Fibroblast of skin of left quadriceps (primary cell): ENCODE data around the gene PARP8.

Source experiments
- DNase-seq, 2 experiments: peaks; one replicate each; pipeline ENCODE4 v3.0.0-alpha.2; 2013; ENCODE audit warnings: low read depth in 2 of 2

Gene PARP8

DNA sequence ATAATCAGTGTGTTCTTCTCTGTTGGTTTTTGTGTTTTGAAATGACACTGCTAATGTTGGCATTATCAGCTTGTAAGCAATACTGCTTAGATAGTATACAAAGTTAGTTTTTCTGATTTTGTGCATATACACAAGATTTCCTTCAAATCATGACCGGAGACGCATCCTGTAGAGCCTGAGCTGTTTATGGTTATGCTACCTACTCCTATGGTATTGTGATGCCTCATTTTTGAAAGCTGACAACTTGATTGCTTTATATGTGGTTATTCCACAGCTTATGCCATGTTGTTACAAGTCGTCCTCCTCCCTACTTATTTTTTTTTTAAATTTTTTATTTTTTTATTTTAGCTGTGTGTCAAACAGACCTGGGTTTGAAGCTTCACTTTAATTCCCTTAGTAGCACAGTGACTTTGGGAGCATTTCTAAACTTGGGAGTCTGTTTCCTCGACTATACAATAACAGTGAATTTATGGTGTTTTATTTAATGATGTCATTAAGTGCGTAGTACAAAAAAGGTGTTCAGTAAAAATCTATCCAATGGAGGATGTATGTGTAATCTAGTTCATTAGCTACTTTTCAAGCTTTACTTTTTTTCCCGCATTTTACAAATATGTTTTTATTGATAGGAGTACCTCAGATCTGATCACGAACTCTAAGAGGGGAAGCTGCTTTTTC, 59.5 kb downstream of the PARP8 start:
- DNase-seq = no peak

DNA sequence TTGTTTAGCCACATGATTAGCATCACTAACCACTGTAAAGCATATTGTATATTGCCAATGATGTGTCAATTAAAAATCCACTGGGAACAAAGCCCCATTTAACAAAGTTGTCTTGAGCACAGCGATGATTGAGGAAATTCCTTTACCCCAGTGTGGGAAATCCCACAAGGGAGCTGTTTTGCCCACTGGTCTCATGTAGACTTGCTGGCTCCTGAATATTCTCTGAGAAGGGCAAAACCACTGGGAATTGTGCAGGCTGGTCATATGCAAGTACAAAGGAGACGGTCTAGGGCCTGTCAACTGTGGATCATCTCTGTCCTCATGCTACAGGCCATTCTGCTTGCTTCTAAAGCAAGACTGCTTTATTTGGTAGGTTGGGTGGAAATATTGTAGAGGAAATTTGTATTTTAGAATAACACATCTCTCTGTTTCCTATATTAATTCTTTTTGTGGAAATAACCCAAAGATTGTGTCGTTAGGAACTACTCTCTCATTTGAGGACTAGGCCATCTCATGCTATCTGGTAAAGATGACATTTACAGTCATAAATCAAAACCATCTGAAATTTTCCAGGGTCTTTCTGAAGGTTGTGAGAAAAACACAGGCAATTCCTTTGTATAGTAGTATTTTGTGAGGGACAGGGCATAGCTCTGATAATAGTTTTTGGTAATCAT, 60.2 kb downstream of the PARP8 start:
- no peak for DNase-seq

DNA sequence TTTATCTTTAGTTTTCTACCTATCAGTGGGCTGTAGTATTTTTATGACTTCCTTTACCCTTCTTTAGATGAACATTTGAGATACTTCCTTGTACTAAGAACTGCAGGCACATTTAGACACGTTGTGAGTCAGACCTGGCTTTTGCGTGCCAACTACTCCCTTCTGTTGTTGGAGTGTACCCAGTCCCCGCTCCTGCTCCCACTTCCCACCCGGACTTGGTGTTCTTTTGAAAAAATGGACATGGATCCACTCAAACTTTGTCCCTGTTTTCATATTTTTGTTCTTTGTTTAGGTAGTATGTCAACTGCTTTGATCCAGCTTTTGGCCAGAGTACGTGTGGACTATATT, 60.7 kb downstream of the PARP8 start:
- no peak for DNase-seq

DNA sequence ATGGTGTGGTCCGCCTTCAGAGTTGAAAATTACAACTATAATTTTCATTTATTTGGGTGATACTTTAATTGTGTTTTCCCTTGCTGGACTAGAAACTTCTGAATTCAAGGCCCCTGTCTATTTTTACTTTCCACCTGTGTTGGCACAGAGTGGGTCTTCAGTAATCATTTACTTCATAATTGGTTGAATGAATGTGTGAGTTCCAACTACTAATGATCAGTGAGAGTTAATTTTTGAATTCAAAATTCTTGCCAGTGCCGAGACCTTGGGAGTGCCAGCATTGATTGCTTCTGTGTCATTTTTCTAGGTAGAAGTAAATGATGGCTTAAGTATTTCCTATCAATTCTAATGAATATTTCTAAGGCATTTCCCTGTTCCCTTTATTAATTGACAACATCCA, 61.4 kb downstream of the PARP8 start:
- no peak for DNase-seq

DNA sequence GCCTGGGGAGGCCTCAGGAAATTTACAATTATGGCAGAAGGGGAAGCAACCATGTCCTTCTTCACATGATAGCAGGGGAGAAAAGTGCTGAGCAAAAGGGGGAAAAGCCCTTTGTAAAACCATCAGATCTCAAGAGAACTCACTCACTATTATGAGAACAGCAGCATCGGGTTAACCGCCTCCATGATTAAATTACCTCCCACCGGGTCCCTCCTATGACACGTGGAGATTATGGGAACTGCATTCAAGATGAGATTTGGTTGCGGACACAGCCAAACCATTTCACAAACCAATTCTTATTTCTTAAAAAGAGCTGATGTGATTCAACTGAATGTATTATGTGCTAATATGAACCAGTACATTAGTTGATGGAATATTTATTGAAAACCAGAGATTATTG, 63.9 kb downstream of the PARP8 start:
- DNase-seq = no peak

DNA sequence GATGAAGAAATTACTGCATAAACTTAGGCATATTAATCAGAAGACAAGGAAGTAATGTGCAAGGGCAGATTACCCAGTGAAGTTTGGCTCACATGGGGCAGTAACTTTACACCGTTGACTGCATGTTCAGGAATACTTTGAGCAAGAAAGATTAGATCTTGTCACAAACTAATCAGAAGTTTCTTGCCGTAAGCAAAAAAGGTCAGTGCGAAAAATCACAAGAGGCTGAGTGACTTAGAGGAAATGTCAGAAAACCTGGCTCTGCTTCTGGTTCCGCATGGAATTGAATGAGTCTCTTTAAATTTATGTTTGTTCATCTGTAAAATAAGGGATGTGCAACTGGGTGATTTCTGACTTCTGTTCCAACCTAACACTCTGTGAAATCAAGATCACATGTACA, 64.4 kb downstream of the PARP8 start:
- no peak for DNase-seq

DNA sequence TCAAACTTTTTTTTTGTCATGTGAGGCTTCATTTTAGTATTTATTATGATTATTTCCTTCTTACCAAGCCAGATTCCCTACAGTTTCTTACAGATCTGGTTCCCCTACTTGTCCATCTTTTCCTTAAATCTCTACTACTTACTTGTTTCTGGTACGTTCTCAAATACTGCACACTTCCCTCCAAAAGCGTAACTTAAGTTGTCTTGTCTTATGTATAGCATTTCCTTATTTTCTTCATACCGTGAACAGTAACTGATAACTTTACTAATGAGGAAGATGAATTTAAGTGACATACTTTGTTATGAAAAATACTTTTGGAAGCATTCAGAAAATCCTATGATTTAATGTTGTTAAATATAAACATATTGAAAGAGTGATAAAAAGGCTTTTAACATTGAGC, 67.3 kb downstream of the PARP8 start:
- no peak for DNase-seq

DNA sequence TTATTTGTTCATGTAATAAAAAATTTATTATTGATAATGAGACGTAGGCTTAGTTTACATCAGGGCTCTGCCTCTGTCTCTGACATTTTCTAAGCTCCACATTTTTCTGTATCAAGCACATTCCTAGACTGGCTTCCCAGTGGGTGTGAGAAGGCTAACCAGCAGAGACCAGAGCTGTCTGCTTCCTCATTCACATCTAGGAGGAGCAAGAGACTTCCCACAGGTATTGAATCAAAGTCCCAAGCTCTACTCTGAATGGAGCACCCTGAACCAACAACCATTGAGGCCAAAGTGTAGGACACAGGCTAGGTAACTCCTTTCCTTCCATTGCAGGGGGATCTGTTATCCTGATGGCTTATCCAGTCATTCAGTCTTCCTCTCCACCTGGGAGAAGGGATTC, 72.4 kb downstream of the PARP8 start:
- DNase-seq = no peak

DNA sequence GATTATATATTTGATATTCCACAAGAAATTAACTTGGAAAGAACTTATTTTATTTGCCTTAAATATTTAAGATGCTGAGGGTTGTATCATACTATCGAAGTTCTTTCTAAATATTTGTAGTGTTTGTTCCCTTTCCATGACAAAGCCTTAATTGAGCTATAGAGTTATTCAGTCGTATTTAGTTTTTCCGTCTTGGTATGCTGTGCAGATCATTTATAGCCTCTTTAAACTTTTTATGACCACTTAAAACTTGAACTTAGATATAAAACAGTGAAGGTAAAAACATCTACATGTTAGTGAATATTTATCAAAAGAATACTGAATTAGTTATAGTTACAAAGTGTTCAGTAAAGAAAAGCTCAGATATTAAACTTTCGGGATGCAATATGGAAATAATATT, 74.4 kb downstream of the PARP8 start:
- no peak for DNase-seq

DNA sequence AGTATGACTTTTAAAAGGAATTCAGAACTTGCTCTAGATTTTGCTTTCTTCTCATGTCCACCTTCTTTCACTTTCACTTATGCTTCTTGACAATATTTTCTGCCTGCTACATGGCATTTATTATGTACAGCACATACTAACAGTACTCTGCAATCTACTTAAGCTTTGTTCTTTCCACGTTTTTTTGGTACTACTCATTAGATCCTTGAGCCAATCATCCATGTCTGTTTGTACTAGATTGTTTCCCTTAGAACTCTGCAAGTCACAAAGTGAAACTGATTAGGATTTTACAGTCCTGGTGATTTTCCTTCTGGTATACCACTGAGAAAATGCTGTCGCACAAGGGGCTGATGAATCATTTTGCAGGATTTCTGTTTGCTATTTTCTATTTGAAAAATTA, 78.3 kb downstream of the PARP8 start:
- DNase-seq = no peak

DNA sequence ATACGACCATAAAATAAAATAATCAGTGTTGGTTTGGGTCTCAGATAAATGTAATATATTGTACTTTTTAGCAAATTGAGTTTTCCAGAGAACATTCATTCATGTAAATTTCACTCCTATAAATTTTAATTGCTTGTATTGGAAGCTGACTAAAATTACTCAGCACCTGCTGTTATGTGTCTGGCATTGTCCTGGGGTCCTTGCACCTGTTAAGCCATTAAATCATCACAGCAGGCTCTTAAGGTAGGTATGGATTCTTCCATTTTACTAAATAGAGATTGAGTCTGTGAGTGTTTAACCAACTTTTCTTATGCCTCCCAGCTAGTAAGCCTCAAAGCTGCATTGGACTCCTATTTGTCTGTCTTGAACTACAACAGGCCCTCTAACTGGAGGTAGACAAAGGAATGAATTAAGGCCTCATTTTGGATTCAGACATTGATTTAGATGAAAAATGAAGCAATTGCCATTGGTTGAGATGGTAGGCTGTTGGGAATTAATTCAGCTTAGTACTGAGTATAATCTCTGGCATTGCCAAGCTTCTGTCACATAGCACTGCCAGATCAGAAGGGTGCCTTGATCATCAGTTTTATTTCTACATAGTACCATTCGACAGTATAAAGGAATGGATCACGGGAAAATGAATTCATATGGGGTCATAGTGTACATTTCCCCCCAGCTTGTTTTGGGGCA, 78.9 kb downstream of the PARP8 start:
- DNase-seq = no peak

DNA sequence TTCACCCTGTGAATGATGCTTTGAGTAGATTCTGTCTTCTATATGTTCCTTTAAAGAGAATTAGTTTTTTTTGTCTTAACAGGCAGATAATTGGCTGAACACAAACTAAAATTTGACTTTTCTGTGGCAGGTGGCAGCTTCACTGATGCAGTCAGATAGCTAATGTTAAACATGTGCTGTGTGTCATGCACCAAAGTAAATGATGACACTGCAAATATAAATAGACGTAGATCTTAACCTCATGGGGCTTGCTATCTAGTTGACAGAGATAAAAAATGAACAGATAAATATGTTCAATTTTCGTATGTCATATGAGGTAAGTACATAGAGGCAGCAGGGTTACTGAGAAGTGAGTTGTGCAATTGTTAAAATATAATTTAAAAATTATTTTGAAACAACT, 82.7 kb downstream of the PARP8 start:
- no peak for DNase-seq

DNA sequence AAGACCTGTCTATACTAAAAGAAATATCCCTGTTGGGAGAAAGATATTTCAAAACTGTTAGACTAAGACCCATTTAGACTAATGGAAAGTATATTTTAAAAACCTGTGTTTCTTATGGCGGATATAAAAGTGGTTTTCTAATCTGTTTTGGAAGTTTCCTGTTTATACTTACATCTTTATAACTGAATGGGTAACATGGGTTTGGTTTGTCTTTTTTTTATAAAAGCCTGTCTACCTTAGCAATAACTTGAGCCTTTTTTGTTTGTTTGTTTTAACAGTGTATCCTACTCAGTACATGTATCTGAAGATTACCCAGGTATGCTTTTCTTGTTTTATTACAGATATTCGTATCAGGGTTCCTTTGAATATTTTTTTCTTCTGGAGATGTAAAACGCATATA, 83.4 kb downstream of the PARP8 start:
- DNase-seq = no peak

DNA sequence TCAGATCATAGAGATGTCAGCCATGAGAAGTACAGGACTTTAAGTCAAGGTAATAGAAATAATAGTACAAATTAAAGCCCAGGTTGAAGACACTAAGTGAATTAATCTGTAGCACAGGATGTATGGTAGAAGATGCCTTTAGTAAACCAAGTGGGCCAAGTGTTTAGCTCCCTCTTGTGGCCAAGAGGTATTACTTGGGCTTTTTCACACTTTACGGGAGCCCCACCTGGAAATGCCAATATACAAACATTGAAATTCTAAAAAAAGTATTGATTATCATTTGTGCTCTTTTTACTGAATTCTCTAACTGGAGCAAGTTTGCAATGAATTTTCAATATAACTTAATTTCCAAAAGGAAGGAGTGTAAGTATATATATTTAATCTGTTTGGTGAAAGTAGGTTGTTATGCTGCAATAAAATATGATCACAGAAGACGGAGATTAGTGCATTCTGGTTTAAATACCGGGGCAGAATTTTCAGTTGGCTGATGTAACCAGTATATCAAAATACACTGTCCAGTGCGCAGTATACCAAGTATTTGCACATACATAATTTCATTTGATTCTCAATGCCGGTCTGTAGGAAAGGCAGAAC, 84.7 kb downstream of the PARP8 start:
- DNase-seq = peak; percentile 11 to 14

DNA sequence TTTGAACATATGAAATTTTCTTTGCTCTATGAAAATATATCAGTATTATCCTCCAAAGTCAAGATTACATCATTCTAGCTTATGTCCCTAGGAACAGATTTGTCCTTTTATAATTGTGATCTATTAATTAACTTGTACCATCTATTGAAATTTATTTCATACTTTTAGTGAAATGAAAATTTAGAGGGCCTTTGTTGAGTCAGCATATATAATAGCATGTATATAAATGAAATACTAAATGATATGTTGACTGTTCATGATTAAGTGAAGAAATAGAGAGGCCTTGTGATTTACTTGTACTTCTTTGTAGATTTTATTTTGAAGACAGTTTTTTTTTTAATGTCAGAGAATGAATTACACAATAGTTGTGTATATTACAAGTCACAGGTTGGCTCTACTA, 86.4 kb downstream of the PARP8 start:
- DNase-seq = no peak

DNA sequence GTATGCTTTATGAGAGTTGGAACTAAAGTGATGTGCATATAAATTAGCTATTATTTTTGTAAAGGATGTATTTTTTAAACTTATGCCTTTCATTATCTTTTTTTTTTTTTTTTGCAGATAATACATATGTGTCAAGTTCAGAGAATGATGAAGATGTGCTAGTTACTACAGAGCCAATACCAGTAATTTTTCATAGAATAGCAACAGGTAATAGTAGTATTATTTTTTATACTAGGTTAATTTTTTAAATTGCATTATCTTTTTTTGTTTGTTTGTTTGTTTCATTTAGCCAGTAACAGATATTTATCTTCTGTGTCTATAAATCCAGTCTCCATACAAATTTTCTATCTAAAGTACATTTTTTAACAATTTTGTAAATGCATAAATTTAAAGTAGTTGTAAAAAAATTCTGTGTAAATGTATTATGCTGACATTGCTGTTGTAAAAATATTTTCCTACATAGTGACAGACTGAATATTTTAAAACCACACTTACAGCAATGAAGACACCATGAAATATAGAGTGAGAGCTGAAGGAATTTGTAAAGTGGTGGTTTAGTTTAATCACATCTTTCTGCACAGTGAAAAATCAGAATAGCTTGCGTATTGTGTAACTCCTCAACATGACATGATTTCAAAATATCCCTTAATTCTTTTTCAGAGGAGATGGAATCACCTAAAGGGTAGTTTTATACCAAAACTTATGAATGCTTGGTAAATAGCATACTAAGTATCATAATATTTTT, 93.3 kb downstream of the PARP8 start:
- peak; percentile 8 to 20 for DNase-seq

DNA sequence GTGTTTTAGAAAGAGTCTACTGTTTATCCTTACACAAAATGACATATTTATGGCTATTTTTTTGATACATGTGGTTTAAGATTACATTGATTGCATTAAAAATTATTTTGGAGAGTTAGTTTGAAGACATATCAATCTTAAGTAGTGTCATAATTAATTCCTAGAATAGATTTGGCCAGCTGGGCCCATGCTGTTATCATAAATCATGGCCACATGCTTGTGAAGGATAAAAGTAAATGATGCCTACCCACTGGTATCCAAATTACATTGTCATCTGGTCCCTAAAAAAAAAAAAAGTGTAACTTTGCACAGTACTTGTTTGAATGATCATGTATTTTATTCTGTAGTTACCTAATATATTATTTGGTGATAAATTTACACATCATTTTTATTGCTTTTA, 96.9 kb downstream of the PARP8 start:
- no peak for DNase-seq

DNA sequence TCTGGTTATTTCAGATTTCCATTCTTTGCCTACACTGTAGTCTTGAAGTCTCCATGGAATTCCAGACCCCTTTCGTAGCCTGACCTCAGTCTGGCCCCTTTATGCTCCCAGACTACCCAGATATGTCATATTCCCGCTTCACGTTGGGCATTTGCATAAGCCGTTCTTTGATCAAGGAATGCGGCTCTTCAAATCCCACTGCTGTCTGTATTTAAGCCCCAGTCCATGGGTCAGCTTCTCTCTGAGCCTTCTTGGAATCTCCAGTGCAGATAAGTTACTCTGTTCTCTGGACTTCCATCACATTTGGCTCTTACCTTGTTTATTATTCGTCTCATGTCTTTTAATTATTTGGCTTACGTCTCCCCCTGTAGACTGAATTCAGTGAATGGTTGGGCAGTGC, 97.4 kb downstream of the PARP8 start:
- no peak for DNase-seq

DNA sequence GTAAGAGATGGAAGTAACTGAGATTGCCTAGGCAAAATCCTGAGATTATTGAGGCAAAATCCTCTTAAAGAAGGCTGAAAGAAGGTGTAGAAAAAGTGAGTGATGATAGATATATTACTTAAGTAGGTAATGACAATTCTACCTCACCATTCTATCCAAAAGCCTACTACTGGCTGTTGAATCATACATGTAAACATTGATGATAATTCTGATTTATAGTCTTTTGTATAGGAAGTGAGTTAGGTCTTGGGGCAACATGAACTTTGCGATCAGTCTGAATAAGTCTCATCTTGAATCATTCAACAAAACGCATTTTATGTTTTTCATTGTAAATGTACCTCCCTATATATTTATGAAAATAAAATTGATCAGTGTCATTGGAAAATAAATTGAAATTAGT, 99.6 kb downstream of the PARP8 start:
- no peak for DNase-seq

DNA sequence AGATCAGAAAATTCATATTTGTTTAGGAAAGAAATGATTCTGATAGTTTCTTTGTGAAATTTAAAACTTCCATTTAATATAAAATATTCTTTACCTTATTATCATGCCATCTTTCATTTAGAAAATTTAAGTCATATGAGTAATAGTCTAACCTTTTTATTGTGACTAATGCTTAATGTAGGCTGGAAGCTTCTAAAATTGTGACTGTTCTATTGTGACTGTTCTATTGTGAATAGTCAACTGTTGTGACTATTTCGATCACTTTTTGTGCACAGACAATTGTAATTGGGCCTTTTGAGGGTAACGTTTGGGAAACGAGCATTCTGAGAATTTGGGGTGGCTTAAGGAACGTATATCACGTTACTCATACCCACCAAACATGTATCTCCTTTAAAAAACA, 100.0 kb downstream of the PARP8 start:
- DNase-seq = no peak

DNA sequence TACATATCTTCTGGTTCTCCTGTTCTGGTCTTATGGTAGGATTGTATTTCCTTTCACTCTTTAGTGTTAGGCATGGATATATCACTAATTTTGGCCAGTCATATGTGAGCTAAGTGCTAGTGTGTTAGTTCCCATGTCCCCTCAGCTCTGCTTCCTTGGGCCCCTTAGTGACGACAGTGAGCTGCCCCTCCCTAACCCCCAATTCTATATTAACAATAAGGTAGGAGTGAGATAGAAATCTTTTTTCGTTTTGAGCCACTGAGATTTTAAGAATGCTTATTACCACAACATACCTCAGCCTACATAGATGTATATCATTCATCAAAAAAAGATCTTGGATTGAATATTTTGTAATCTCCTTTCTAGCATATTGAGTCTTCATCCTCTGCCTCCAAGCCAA, 100.5 kb downstream of the PARP8 start:
- DNase-seq = no peak

DNA sequence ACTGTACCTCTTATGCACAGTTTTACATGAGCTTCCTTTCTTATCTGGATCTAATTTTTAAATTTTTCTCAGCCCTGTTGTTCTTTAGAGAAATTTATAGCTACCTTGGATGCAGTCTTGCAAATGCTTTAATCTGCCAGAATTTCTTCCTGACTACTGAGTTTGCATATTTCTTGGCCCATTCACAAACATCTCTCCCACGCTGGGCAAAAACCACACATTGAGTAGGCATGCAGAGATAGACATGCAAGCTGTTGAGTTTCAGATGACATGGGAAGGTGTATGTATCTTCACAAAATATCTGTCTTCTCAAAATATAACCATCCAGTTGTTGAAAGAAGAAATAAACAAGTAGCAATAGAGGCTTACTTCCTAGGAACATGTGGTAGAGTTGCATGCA, 101.2 kb downstream of the PARP8 start:
- DNase-seq = peak; percentile 9
